Astrocyte (in vitro differentiated cells and primary cell): ENCODE results near the gene NDUFA13.

Experiments used
- CTCF ChIP-seq: IDR thresholded peaks from 2 replicates; pipeline ENCODE4 v1.5.1; 2011; ENCODE audit warnings: low read depth, mild to moderate bottlenecking, inconsistent platforms, low read length, moderate library complexity; ENCODE audit not compliant: insufficient read depth
- EZH2 ChIP-seq: IDR thresholded peaks from 2 replicates; pipeline ENCODE4 v1.6.1; 2012; ENCODE audit warnings: mild to moderate bottlenecking, low read length, inconsistent platforms; ENCODE audit not compliant: insufficient read depth

- TF ChIP-seq CTCF: no peak
- TF ChIP-seq EZH2: no peak
Measured at GRCh38 chr19:19502281-19502680, 13.7 kb upstream of the NDUFA13 start.
